Measurements from ENCODE around the gene HAVCR1.

DNA sequence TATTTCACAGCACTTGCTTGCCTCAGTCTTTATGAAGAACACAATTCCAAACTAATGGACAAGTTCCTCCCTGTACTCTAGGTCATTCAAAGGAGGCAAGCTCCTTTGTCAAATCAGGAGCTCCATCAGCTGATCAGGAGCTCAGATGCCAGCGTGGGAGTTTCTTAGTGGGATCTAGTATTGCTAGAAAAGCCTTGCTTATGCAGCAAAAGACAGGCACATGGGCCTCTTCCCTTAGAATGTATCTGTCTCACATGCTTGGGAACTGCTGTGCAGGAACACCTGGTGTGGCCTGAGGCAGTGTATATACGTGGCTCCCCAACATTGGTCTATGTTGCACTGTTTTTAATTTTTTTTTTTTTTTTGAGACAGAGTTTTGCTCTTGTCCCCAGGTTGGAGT is 21.4 kb upstream of the HAVCR1 start:
- TF ChIP-seq MAZ (IDR thresholded peaks at IDR 0.05; ENCODE audit: borderline replicate concordance, low read depth, low read length) (no peak), POLR2A (IDR thresholded peaks at IDR 0.05; ENCODE audit: low read length) (no peak), JUNB (IDR thresholded peaks at IDR 0.05) (no peak), SMC3 (IDR thresholded peaks at IDR 0.05) (no peak), EP300 (IDR thresholded peaks at IDR 0.05) (no peak), MAX (IDR thresholded peaks at IDR 0.05) (no peak), PHF8 (IDR thresholded peaks at IDR 0.05; ENCODE audit: borderline replicate concordance, low read depth) (no peak), RAD21 (conservative IDR thresholded peaks at IDR 0.05 in 1 of 2, IDR thresholded peaks at IDR 0.05 in 1 of 2) (no peak), POLR2AphosphoS2 (conservative IDR thresholded peaks at IDR 0.05; ENCODE audit: low read length) (no peak), CHD2 (IDR thresholded peaks at IDR 0.05; ENCODE audit: low read length, partially characterized antibody) (no peak), ZFP36 (IDR thresholded peaks at IDR 0.05; ENCODE audit: borderline replicate concordance, partially characterized antibody) (no peak)
- TF ChIP-seq, protein P1, sequence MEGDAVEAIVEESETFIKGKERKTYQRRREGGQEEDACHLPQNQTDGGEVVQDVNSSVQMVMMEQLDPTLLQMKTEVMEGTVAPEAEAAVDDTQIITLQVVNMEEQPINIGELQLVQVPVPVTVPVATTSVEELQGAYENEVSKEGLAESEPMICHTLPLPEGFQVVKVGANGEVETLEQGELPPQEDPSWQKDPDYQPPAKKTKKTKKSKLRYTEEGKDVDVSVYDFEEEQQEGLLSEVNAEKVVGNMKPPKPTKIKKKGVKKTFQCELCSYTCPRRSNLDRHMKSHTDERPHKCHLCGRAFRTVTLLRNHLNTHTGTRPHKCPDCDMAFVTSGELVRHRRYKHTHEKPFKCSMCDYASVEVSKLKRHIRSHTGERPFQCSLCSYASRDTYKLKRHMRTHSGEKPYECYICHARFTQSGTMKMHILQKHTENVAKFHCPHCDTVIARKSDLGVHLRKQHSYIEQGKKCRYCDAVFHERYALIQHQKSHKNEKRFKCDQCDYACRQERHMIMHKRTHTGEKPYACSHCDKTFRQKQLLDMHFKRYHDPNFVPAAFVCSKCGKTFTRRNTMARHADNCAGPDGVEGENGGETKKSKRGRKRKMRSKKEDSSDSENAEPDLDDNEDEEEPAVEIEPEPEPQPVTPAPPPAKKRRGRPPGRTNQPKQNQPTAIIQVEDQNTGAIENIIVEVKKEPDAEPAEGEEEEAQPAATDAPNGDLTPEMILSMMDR (IDR thresholded peaks at IDR 0.05), result no peak
- TF ChIP-seq, protein P2, sequence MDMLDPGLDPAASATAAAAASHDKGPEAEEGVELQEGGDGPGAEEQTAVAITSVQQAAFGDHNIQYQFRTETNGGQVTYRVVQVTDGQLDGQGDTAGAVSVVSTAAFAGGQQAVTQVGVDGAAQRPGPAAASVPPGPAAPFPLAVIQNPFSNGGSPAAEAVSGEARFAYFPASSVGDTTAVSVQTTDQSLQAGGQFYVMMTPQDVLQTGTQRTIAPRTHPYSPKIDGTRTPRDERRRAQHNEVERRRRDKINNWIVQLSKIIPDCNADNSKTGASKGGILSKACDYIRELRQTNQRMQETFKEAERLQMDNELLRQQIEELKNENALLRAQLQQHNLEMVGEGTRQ (IDR thresholded peaks at IDR 0.05), result no peak
- TF ChIP-seq, protein P3, sequence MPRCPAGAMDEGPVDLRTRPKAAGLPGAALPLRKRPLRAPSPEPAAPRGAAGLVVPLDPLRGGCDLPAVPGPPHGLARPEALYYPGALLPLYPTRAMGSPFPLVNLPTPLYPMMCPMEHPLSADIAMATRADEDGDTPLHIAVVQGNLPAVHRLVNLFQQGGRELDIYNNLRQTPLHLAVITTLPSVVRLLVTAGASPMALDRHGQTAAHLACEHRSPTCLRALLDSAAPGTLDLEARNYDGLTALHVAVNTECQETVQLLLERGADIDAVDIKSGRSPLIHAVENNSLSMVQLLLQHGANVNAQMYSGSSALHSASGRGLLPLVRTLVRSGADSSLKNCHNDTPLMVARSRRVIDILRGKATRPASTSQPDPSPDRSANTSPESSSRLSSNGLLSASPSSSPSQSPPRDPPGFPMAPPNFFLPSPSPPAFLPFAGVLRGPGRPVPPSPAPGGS (IDR thresholded peaks at IDR 0.05), result no peak
